CD14-positive monocyte (primary cell): ENCODE results near the gene RPL12. TPM values are rescaled to one million over a fixed set of nuclear protein-coding genes. Genes with fewer than 3 reads are reported as not detected.
A peak's percentile ranks its signal among the peaks of the same experiment; 100 is the strongest.

ENCODE experiments used
- DNase-seq, 3 donors: peaks; one replicate each; pipeline ENCODE4 v3.0.0-alpha.2; 2011 to 2022
- H2AFZ ChIP-seq: 2 replicates; pipeline ENCODE4 v1.6.0; 2012; ENCODE audit warnings: mild to moderate bottlenecking, low read depth, low read length, inconsistent platforms; ENCODE audit not compliant: insufficient read depth, poor library complexity, severe bottlenecking
- H3K27ac ChIP-seq, 2 donors: 1 replicate in 1 of 2; 2 replicates in 1 of 2; pipeline ENCODE4 v1.5.1; 2012 to 2013; ENCODE audit warnings: low read length in 2 of 2, control low read depth in 1 of 2, inconsistent platforms in 1 of 2, low read depth in 1 of 2, mild to moderate bottlenecking in 1 of 2
- H3K27me3 ChIP-seq, 2 donors: one replicate each; pipeline versions ENCODE4 v1.6.0 to v1.6.1; 2011 to 2013; ENCODE audit warnings: low read length in 2 of 2; ENCODE audit not compliant: control insufficient read depth in 2 of 2, insufficient read depth in 2 of 2
- H3K36me3 ChIP-seq, 2 donors: replicated peaks in 1 of 2; 1 replicate in 1 of 2; 2 replicates in 1 of 2; pipeline versions ENCODE4 v1.5.1 to v1.6.1; 2012 to 2013; ENCODE audit warnings: low read length in 2 of 2, control low read depth in 1 of 2, inconsistent platforms in 1 of 2, mild to moderate bottlenecking in 1 of 2; ENCODE audit not compliant: insufficient read depth in 2 of 2, control insufficient read depth in 1 of 2
- H3K4me1 ChIP-seq, 2 donors: 1 replicate in 1 of 2; 2 replicates in 1 of 2; pipeline versions ENCODE4 v1.5.1 to v1.6.1; 2012 to 2013; ENCODE audit warnings: low read length in 2 of 2, control low read depth in 1 of 2, inconsistent platforms in 1 of 2, mild to moderate bottlenecking in 1 of 2, moderate library complexity in 1 of 2; ENCODE audit not compliant: insufficient read depth in 2 of 2, control insufficient read depth in 1 of 2
- H3K4me2 ChIP-seq: replicated peaks from 2 replicates; pipeline ENCODE3; 2012; ENCODE audit warnings: low read length, moderate library complexity, mild to moderate bottlenecking; ENCODE audit not compliant: poor library complexity, severe bottlenecking; ENCODE audit errors: extremely low read depth
- H3K4me3 ChIP-seq, 3 experiments: fragments of 200-600 bp in 1 of 3; sonication (generic) in 1 of 3; replicated peaks in 1 of 3; 1 replicate in 2 of 3; 2 replicates in 1 of 3; pipeline ENCODE4 v1.5.1; 2011 to 2013; ENCODE audit warnings: low read length in 3 of 3, mild to moderate bottlenecking in 3 of 3, control low read depth in 2 of 3, low read depth in 2 of 3, inconsistent platforms in 1 of 3, moderate library complexity in 1 of 3
- H3K79me2 ChIP-seq: 2 replicates; pipeline ENCODE4 v1.6.0; 2012; ENCODE audit warnings: mild to moderate bottlenecking, control low read depth, inconsistent platforms, low read length, moderate library complexity; ENCODE audit not compliant: insufficient read depth
- H3K9ac ChIP-seq: 2 replicates; pipeline ENCODE4 v1.6.0; 2017; ENCODE audit warnings: low read length, mild to moderate bottlenecking; ENCODE audit not compliant: insufficient read depth, poor library complexity, severe bottlenecking
- H3K9me3 ChIP-seq, 2 donors: replicated peaks in 1 of 2; 1 replicate in 1 of 2; 2 replicates in 1 of 2; pipeline versions ENCODE4 v1.5.1 to v1.6.1; 2012 to 2013; ENCODE audit warnings: low read length in 2 of 2, control low read depth in 1 of 2; ENCODE audit not compliant: control insufficient read depth in 1 of 2, insufficient read depth in 1 of 2
- H4K20me1 ChIP-seq: 2 replicates; pipeline ENCODE4 v1.6.0; 2012; ENCODE audit warnings: mild to moderate bottlenecking, low read length, control low read depth, moderate library complexity; ENCODE audit not compliant: insufficient read depth
- H3K27ac Mint-ChIP-seq, 7 donors: one replicate each; pipeline ENCODE4 v1.8.0; 2020; ENCODE audit warnings: mild to moderate bottlenecking in 7 of 7, mixed read lengths in 7 of 7, moderate library complexity in 6 of 7, inconsistent platforms in 2 of 7
- H3K27me3 Mint-ChIP-seq, 3 donors: one replicate each; pipeline ENCODE4 v1.8.0; 2021 to 2022; ENCODE audit warnings: low read depth in 3 of 3, mild to moderate bottlenecking in 3 of 3, mixed read lengths in 3 of 3, moderate library complexity in 3 of 3, inconsistent platforms in 1 of 3
- H3K36me3 Mint-ChIP-seq, 2 donors: one replicate each; pipeline ENCODE4 v1.8.0; 2020; ENCODE audit warnings: mixed read lengths in 2 of 2, inconsistent platforms in 1 of 2, mild to moderate bottlenecking in 1 of 2
- H3K4me1 Mint-ChIP-seq: one replicate; pipeline ENCODE4 v1.8.0; 2020; ENCODE audit warnings: mild to moderate bottlenecking, mixed read lengths
- H3K4me3 Mint-ChIP-seq, 2 donors: one replicate each; pipeline ENCODE4 v1.8.0; 2020; ENCODE audit warnings: mild to moderate bottlenecking in 2 of 2, mixed read lengths in 2 of 2, moderate library complexity in 1 of 2
- H3K9me3 Mint-ChIP-seq, 7 donors: one replicate each; pipeline ENCODE4 v1.8.0; 2020 to 2022; ENCODE audit warnings: mixed read lengths in 7 of 7, mild to moderate bottlenecking in 6 of 7, moderate library complexity in 6 of 7, inconsistent platforms in 2 of 7
- WGBS: methylation state at CpG from one replicate; pipeline ENCODE4 v1.1.5; 2013; ENCODE audit warnings: missing lambda C conversion rate; ENCODE audit not compliant: insufficient coverage; 5-methylcytosine and 5-hydroxymethylcytosine counted together
- intact Hi-C, 2 donors: fragments of 100-400 bp; cut with micrococcal nuclease; formaldehyde crosslinking; loops; one replicate each; pipeline versions ENCODE4 v1.15.0 to v1.15.1; 2023
- polyA plus RNA-seq, 3 donors: library from polyadenylated mRNA; depleted of rRNA in 1 of 3; unstranded in 2 of 3; stranded (reverse) in 1 of 3; fragments of 300-500 nt in 2 of 3; fragments of >200 nt in 1 of 3; fragmentation: Illumina TruSeq in 2 of 3; gene quantifications; 1 replicate in 2 of 3; 2 replicates in 1 of 3; pipeline ENCODE4 v1.2.3, GENCODE V29; 2012 to 2021
- TF ChIP-seq, protein P1 (sequence below): fragments of 200-600 bp; IDR thresholded peaks from one replicate; pipeline ENCODE4 v1.8.0; 2022; ENCODE audit warnings: antibody characterized with exemption, mild to moderate bottlenecking

RPL12 gene
- polyA plus RNA-seq, 3 donors: 417 to 1,509 (median 490) TPM

DNA sequence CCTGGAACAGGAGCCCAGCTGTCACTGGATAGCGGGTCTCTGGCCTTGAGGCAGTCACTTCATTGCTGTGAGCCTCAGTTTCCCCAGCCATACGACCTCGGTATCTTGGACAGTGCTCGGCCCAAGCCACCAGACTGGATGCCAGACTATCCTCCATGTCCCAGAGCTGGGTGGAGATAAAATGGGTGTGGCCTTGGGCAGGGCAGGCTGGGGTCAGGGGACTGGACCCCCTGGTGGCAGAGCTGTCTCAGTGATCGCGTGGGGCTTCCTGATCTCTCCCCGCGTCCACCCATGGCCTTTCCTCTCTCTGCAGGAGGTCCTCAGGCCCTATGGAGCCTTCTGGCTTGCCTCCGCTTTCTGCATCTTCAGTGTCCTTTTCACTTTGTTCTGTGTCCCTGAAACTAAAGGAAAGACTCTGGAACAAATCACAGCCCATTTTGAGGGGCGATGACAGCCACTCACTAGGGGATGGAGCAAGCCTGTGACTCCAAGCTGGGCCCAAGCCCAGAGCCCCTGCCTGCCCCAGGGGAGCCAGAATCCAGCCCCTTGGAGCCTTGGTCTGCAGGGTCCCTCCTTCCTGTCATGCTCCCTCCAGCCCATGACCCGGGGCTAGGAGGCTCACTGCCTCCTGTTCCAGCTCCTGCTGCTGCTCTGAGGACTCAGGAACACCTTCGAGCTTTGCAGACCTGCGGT lies 44.3 kb downstream of the RPL12 start:
- H4K20me1 ChIP-seq: no peaks in the 10 kb centered on the region
- H3K9me3 Mint-ChIP-seq: no peaks in the 10 kb centered on the region
- H3K36me3 Mint-ChIP-seq: peaks cover 6 to 11% of the 10 kb centered on the region in 2 donors
- no peak overlapping the region for H3K27ac ChIP-seq
- DNase-seq: no peak
- H2AFZ ChIP-seq: no peak overlapping the region
- H3K36me3 ChIP-seq: peaks cover 0 to 4% of the 10 kb centered on the region in 2 donors
- H3K4me3 Mint-ChIP-seq: no peak overlapping the region
- TF ChIP-seq, protein P1, sequence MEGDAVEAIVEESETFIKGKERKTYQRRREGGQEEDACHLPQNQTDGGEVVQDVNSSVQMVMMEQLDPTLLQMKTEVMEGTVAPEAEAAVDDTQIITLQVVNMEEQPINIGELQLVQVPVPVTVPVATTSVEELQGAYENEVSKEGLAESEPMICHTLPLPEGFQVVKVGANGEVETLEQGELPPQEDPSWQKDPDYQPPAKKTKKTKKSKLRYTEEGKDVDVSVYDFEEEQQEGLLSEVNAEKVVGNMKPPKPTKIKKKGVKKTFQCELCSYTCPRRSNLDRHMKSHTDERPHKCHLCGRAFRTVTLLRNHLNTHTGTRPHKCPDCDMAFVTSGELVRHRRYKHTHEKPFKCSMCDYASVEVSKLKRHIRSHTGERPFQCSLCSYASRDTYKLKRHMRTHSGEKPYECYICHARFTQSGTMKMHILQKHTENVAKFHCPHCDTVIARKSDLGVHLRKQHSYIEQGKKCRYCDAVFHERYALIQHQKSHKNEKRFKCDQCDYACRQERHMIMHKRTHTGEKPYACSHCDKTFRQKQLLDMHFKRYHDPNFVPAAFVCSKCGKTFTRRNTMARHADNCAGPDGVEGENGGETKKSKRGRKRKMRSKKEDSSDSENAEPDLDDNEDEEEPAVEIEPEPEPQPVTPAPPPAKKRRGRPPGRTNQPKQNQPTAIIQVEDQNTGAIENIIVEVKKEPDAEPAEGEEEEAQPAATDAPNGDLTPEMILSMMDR: no peak
- no peak overlapping the region for H3K9ac ChIP-seq
- 93% methylated on average over 10 of the region's 13 CpGs for WGBS
- H3K27ac Mint-ChIP-seq: no peak overlapping the region
- intact Hi-C loops: no loop called here
- no peaks in the 10 kb centered on the region for H3K27me3 ChIP-seq
- H3K4me3 ChIP-seq: no peak overlapping the region
- no peak overlapping the region for H3K4me2 ChIP-seq
- peaks cover 0 to 2% (median 2%) of the 10 kb centered on the region in 3 donors for H3K27me3 Mint-ChIP-seq
- no peaks in the 10 kb centered on the region for H3K79me2 ChIP-seq
- H3K4me1 ChIP-seq: peaks cover 16 to 17% of the 10 kb centered on the region in 2 donors
- H3K9me3 ChIP-seq: no peaks in the 10 kb centered on the region
- peaks cover 14% of the 10 kb centered on the region for H3K4me1 Mint-ChIP-seq

DNA sequence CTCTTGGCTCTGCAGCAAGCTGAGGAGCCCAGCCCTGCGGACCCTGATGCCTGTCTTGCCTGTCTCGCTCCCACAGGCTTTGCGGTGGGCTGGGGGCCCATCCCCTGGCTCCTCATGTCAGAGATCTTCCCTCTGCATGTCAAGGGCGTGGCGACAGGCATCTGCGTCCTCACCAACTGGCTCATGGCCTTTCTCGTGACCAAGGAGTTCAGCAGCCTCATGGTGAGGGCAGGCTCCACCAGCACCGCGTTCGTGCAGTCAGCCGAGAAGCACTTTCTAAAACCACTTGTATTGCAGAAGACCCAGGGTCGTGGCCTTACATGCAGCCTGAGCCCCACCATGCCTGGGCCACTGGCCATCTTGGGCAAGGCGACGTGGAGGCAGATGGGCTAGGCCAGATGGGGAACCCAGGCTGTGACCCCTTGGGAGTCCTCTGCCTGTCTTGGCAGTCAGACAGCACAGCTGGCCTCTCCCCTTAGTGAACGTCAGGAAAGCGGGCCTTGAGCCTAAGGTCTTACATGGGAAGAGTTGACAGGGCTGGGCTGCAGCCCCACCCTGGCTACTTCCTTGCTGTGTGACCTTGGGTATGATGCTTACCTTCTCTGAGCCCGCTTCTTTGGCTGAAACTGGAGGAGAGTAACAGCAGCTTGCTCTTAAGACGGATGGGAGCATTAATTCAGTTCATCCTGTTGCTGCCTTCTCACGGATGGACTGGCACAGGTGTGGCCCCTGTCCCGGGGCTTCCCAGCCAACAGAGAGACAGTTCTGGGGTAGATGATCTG lies 45.7 kb downstream of the RPL12 start:
- H3K27ac Mint-ChIP-seq: peak overlapping the region in 1 of 7 donors; percentile 41
- TF ChIP-seq, protein P1: no peak
- no peak overlapping the region for H3K4me2 ChIP-seq
- H3K4me1 ChIP-seq: peaks cover 2% of the 10 kb centered on the region in 2 donors
- peaks cover 2% of the 10 kb centered on the region for H3K4me1 Mint-ChIP-seq
- H3K9me3 ChIP-seq: no peaks in the 10 kb centered on the region
- no peak overlapping the region for H2AFZ ChIP-seq
- no peak overlapping the region for H3K27ac ChIP-seq
- no peaks in the 10 kb centered on the region for H3K27me3 ChIP-seq
- no peak overlapping the region for H3K4me3 Mint-ChIP-seq
- intact Hi-C loops: no loop called here
- DNase-seq: no peak
- WGBS: 98% methylated on average over 18 of the region's 20 CpGs
- H3K27me3 Mint-ChIP-seq: peaks cover 0 to 2% (median 1%) of the 10 kb centered on the region in 3 donors
- no peaks in the 10 kb centered on the region for H3K9me3 Mint-ChIP-seq
- H3K36me3 Mint-ChIP-seq: peaks cover 6 to 11% of the 10 kb centered on the region in 2 donors
- no peak overlapping the region for H3K9ac ChIP-seq
- no peaks in the 10 kb centered on the region for H3K79me2 ChIP-seq
- H4K20me1 ChIP-seq: no peaks in the 10 kb centered on the region
- no peak overlapping the region for H3K4me3 ChIP-seq
- peaks cover 0 to 4% of the 10 kb centered on the region in 2 donors for H3K36me3 ChIP-seq
